ENCODE measurements around the gene VWA3B.

DNA sequence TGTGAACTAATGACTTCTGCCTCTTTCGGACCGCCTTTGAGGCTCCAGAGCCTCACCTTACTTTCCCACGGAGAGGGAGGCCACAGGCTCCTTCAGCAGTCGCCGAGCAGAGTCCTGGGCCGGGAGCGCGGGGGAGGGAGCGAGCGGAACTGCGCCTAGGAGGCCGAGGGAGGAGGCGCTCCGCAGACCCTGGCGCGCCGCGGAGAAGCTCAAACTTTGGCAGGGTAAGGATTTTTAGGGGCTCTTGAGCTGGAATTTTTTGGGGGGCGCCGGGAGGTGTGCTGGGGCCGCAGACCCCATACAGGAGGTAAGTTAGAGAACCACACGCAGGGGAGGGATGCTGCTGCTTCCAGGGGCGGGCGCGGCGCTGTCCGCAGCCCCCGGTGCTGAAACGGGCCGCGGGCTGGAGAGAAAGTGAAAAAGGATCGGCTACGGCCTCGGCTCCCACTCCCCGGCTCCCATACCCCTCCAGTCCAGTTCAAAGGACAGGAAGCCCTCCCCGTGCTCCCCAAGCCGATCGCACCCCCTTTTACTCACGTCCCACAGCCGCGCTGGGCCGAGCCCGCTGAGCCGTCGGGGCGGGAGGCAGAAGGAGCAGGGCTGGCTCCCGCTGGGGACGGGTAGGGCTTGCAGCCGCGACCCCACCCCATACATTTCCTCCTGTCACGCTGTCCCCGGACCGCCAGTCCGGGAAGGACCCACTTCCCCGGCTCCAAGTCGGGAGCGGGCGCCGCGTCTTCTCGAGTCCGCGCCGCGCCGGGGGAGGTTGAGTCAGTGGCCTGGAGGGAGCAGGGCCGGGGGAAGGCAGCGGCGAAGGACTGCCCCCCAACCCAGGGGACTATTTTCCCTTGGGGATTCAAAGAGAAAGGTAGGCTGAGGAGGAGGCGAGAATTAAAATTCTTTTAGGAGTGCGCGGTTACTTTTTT lies 259.6 kb downstream of the VWA3B start, which contains the start of gene CNGA3:
- TF ChIP-seq CTCF (IDR thresholded peaks at IDR 0.05), result no peak
- TF ChIP-seq POLR2A (IDR thresholded peaks at IDR 0.05), result no peak
